H9 (cell line): ENCODE measurements around the gene FAXC. TPM values are rescaled to one million over a fixed set of nuclear protein-coding genes. Genes with fewer than 3 reads are reported as not detected.

Experiments used
- DNase-seq: peaks from one replicate; pipeline ENCODE4 v3.0.0-alpha.2; 2017
- H2AFZ ChIP-seq: one replicate; pipeline ENCODE4 v1.6.1; 2013; ENCODE audit warnings: mild to moderate bottlenecking, low read length, control low read depth, moderate library complexity
- H2AK5ac ChIP-seq: 2 replicates; pipeline ENCODE4 v1.6.1; 2013; ENCODE audit warnings: low read length, control low read depth, mixed read lengths; ENCODE audit not compliant: insufficient read length
- H2BK120ac ChIP-seq: one replicate; pipeline ENCODE4 v1.6.1; 2013; ENCODE audit warnings: low read depth, mild to moderate bottlenecking, low read length, control low read depth, inconsistent platforms; ENCODE audit not compliant: poor library complexity, severe bottlenecking
- H2BK12ac ChIP-seq: 2 replicates; pipeline ENCODE4 v1.6.1; 2013; ENCODE audit warnings: low read length, control low read depth, mixed read lengths, low read depth; ENCODE audit not compliant: insufficient read length
- H2BK15ac ChIP-seq: 2 replicates; pipeline ENCODE4 v1.6.1; 2013; ENCODE audit warnings: low read depth, low read length, control low read depth
- H2BK20ac ChIP-seq: one replicate; pipeline ENCODE4 v1.6.1; 2013; ENCODE audit warnings: low read depth, mild to moderate bottlenecking, low read length, control low read depth, inconsistent platforms; ENCODE audit not compliant: poor library complexity, severe bottlenecking
- H2BK5ac ChIP-seq: 2 replicates; pipeline ENCODE4 v1.6.1; 2013; ENCODE audit warnings: low read length, control low read depth, mixed read lengths; ENCODE audit not compliant: insufficient read length
- H3K14ac ChIP-seq: 2 replicates; pipeline ENCODE4 v1.6.1; 2013; ENCODE audit warnings: low read length, control low read depth; ENCODE audit not compliant: insufficient read depth
- H3K18ac ChIP-seq: 2 replicates; pipeline ENCODE4 v1.6.1; 2013; ENCODE audit warnings: low read depth, mild to moderate bottlenecking, mixed read lengths, low read length, control low read depth; ENCODE audit not compliant: insufficient read length
- H3K23ac ChIP-seq: 2 replicates; pipeline ENCODE4 v1.6.1; 2013; ENCODE audit warnings: low read length, control low read depth, mixed read lengths, low read depth; ENCODE audit not compliant: insufficient read length
- H3K23me2 ChIP-seq: 2 replicates; pipeline ENCODE4 v1.6.1; 2013; ENCODE audit warnings: low read depth, mild to moderate bottlenecking, mixed read lengths, low read length, control low read depth; ENCODE audit not compliant: insufficient read length, poor library complexity, severe bottlenecking
- H3K27ac ChIP-seq: 2 replicates; pipeline ENCODE4 v1.5.1; 2013; ENCODE audit warnings: low read length, control low read depth, mixed read lengths, low read depth; ENCODE audit not compliant: insufficient read length
- H3K27me3 ChIP-seq: 2 replicates; pipeline ENCODE4 v1.6.1; 2013; ENCODE audit warnings: low read length, control low read depth, inconsistent platforms; ENCODE audit not compliant: insufficient read depth
- H3K4ac ChIP-seq: 2 replicates; pipeline ENCODE4 v1.6.1; 2013; ENCODE audit warnings: low read depth, mild to moderate bottlenecking, control low read depth, inconsistent platforms, low read length, moderate library complexity
- H3K4me1 ChIP-seq: 2 replicates; pipeline ENCODE4 v1.6.1; 2013; ENCODE audit warnings: low read length, control low read depth, inconsistent platforms; ENCODE audit not compliant: insufficient read depth
- H3K4me2 ChIP-seq: 2 replicates; pipeline ENCODE4 v1.6.1; 2013; ENCODE audit warnings: low read length, control low read depth, mixed read lengths; ENCODE audit not compliant: insufficient read length, insufficient read depth
- H3K56ac ChIP-seq: 2 replicates; pipeline ENCODE4 v1.6.1; 2013; ENCODE audit warnings: low read depth, mild to moderate bottlenecking, mixed read lengths, low read length, control low read depth; ENCODE audit not compliant: insufficient read length
- H3K79me1 ChIP-seq: 2 replicates; pipeline ENCODE4 v1.6.1; 2013; ENCODE audit warnings: low read depth, mild to moderate bottlenecking, moderate library complexity, low read length, control low read depth, inconsistent platforms; ENCODE audit not compliant: insufficient read depth, poor library complexity, severe bottlenecking
- H3K79me2 ChIP-seq: 2 replicates; pipeline ENCODE4 v1.6.1; 2013; ENCODE audit warnings: low read length, control low read depth, inconsistent platforms; ENCODE audit not compliant: insufficient read depth
- H3K9ac ChIP-seq: 2 replicates; pipeline ENCODE4 v1.6.1; 2013; ENCODE audit warnings: low read length, control low read depth, mixed read lengths; ENCODE audit not compliant: insufficient read length; ENCODE audit errors: extremely low read depth
- H3K9me3 ChIP-seq: one replicate; pipeline ENCODE4 v1.6.1; 2013; ENCODE audit warnings: low read depth, low read length, inconsistent platforms; ENCODE audit not compliant: control insufficient read depth
- H3T11ph ChIP-seq: one replicate; pipeline ENCODE4 v1.6.1; 2013; ENCODE audit warnings: mild to moderate bottlenecking, low read length, control low read depth, inconsistent platforms
- H4K20me1 ChIP-seq: one replicate; pipeline ENCODE4 v1.6.1; 2013; ENCODE audit not compliant: control insufficient read depth, insufficient read length, insufficient read depth
- H4K5ac ChIP-seq: 2 replicates; pipeline ENCODE4 v1.6.1; 2013; ENCODE audit warnings: low read depth, mild to moderate bottlenecking, mixed read lengths, low read length, control low read depth; ENCODE audit not compliant: insufficient read length
- H4K8ac ChIP-seq: replicated peaks from 2 replicates; pipeline ENCODE4 v1.6.1; 2013; ENCODE audit warnings: low read length, control low read depth, mixed read lengths, low read depth; ENCODE audit not compliant: insufficient read length
- H4K91ac ChIP-seq: 2 replicates; pipeline ENCODE4 v1.6.1; 2013; ENCODE audit warnings: low read depth, mild to moderate bottlenecking, moderate library complexity, mixed read lengths, low read length, control low read depth; ENCODE audit not compliant: insufficient read length
- H3K27ac Mint-ChIP-seq, 3 experiments: 2 replicates in 2 of 3; 3 replicates in 1 of 3; pipeline ENCODE4 v1.8.0; 2020 to 2021; ENCODE audit warnings: mixed read lengths in 3 of 3, mild to moderate bottlenecking in 1 of 3, moderate library complexity in 1 of 3
- H3K27me3 Mint-ChIP-seq: 2 replicates; pipeline ENCODE4 v1.8.0; 2021; ENCODE audit warnings: low read depth, mild to moderate bottlenecking, moderate library complexity, mixed read lengths
- H3K36me3 Mint-ChIP-seq, 3 experiments: 2 replicates in 2 of 3; 3 replicates in 1 of 3; pipeline ENCODE4 v1.8.0; 2020 to 2021; ENCODE audit warnings: low read depth in 3 of 3, mixed read lengths in 3 of 3; ENCODE audit not compliant: insufficient read depth in 1 of 3
- H3K4me1 Mint-ChIP-seq, 2 experiments: 2 replicates each; pipeline ENCODE4 v1.8.0; 2020; ENCODE audit warnings: mixed read lengths in 2 of 2
- H3K4me3 Mint-ChIP-seq, 2 experiments: 2 replicates in 1 of 2; 3 replicates in 1 of 2; pipeline ENCODE4 v1.8.0; 2020 to 2021; ENCODE audit warnings: mild to moderate bottlenecking in 2 of 2, mixed read lengths in 2 of 2, moderate library complexity in 1 of 2
- H3K9me3 Mint-ChIP-seq, 2 experiments: 2 replicates in 1 of 2; 3 replicates in 1 of 2; pipeline ENCODE4 v1.8.0; 2020; ENCODE audit warnings: mild to moderate bottlenecking in 2 of 2, mixed read lengths in 2 of 2, moderate library complexity in 1 of 2
- WGBS: extraction: QIAGEN DNeasy Blood & Tissue Kit; methylation state at CpG from one replicate; pipeline ENCODE4 v1.1.7; 2013; ENCODE audit warnings: missing lambda C conversion rate, low lambda C conversion rate, mixed read lengths; ENCODE audit not compliant: insufficient read length; ENCODE audit errors: extremely low coverage; 5-methylcytosine and 5-hydroxymethylcytosine counted together
- total RNA-seq: library from RNA; stranded (reverse); gene quantifications from 2 replicates; pipeline ENCODE4 v1.2.1, GENCODE V29; 2021
- TF ChIP-seq, protein P1 (sequence below): fragments of 200-600 bp; sonication (generic); conservative IDR thresholded peaks from 3 replicates; pipeline ENCODE4 v1.8.0; 2021; ENCODE audit warnings: antibody characterized with exemption, mild to moderate bottlenecking

The FAXC gene
- total RNA-seq, 1 experiment from 2014 or later: 17.2 TPM

DNA sequence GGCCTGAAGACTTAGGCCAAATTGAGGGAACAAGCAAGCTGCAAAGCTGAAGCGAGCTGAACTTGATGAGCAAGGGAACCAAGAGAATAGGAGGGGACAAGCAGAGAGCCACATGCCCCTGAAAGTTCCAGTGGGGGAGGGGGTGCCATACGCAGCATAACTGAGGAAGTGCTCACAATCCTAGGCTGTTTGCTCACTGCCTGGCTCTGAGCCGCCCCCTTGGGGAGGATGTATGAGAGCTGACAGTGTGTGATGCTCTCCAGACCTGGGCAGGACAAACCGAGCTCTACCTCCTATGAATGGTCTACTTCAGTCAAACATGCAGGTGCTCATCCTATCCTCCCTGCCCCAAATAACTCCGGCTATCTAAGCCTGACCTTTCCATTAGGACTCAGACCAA is 52.1 kb downstream of the FAXC start:
- no peaks in the 10 kb centered on the region for H3K27me3 ChIP-seq
- no peaks in the 10 kb centered on the region for H3K4me1 ChIP-seq
- TF ChIP-seq, protein P1, sequence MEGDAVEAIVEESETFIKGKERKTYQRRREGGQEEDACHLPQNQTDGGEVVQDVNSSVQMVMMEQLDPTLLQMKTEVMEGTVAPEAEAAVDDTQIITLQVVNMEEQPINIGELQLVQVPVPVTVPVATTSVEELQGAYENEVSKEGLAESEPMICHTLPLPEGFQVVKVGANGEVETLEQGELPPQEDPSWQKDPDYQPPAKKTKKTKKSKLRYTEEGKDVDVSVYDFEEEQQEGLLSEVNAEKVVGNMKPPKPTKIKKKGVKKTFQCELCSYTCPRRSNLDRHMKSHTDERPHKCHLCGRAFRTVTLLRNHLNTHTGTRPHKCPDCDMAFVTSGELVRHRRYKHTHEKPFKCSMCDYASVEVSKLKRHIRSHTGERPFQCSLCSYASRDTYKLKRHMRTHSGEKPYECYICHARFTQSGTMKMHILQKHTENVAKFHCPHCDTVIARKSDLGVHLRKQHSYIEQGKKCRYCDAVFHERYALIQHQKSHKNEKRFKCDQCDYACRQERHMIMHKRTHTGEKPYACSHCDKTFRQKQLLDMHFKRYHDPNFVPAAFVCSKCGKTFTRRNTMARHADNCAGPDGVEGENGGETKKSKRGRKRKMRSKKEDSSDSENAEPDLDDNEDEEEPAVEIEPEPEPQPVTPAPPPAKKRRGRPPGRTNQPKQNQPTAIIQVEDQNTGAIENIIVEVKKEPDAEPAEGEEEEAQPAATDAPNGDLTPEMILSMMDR: no peak
- no peak overlapping the region for H2BK12ac ChIP-seq
- H3K23ac ChIP-seq: no peak overlapping the region
- no peak overlapping the region for H3K18ac ChIP-seq
- WGBS: no CpG with 5 or more reads among the region's 5 CpGs
- H2AK5ac ChIP-seq: no peak overlapping the region
- no peak overlapping the region for H3K56ac ChIP-seq
- H3K23me2 ChIP-seq: no peaks in the 10 kb centered on the region
- H3K27me3 Mint-ChIP-seq: no peaks in the 10 kb centered on the region; the same call in 1 of the 2 replicates
- no peaks in the 10 kb centered on the region for H3K79me1 ChIP-seq
- no peak overlapping the region for H2BK120ac ChIP-seq
- no peak overlapping the region for H2AFZ ChIP-seq
- H2BK15ac ChIP-seq: no peak overlapping the region
- no peak overlapping the region for H3K4ac ChIP-seq
- H3K9ac ChIP-seq: no peak overlapping the region
- H3K4me1 Mint-ChIP-seq: peaks cover 0 to 9% of the 10 kb centered on the region in 2 experiments; a peak in 2 of 4 replicates
- H2BK20ac ChIP-seq: no peak overlapping the region
- no peak overlapping the region for H3K14ac ChIP-seq
- peaks cover 0 to 9% (median 0%) of the 10 kb centered on the region in 3 experiments; a peak in 2 of 7 replicates for H3K36me3 Mint-ChIP-seq
- no peak overlapping the region for H3K4me2 ChIP-seq
- H3T11ph ChIP-seq: no peak overlapping the region
- no peak overlapping the region for H4K8ac ChIP-seq
- no peaks in the 10 kb centered on the region for H3K79me2 ChIP-seq
- peak overlapping the region in 1 of 3 experiments; percentile 89; a peak in 2 of 7 replicates for H3K27ac Mint-ChIP-seq
- no peak overlapping the region for H4K91ac ChIP-seq
- H3K27ac ChIP-seq: no peak overlapping the region
- H3K9me3 Mint-ChIP-seq: no peaks in the 10 kb centered on the region
- no peak overlapping the region for H3K4me3 Mint-ChIP-seq
- H4K20me1 ChIP-seq: no peaks in the 10 kb centered on the region
- H4K5ac ChIP-seq: no peak overlapping the region
- no peak overlapping the region for H2BK5ac ChIP-seq
- DNase-seq: peak; percentile 34
- no peaks in the 10 kb centered on the region for H3K9me3 ChIP-seq
